H1 (cell line): ENCODE results near the gene RBM6. TPM values are rescaled to one million over a fixed set of nuclear protein-coding genes. Genes with fewer than 3 reads are reported as not detected.

Experiments
- YY1 ChIP-seq: IDR thresholded peaks from 2 replicates; pipeline ENCODE4 v1.6.1; 2011; ENCODE audit warnings: low read depth, mild to moderate bottlenecking, low read length
- polyA plus RNA-seq, 7 experiments: library from polyadenylated mRNA; depleted of rRNA in 3 of 7; stranded (reverse) in 5 of 7; unstranded in 2 of 7; fragments of >200 nt in 5 of 7; fragments of 200-250 nt in 2 of 7; gene quantifications; 1 replicate in 5 of 7; 2 replicates in 1 of 7; 4 replicates in 1 of 7; pipeline versions ENCODE4 v1.2.1 to v1.2.3, GENCODE V29; 2011 to 2013; ENCODE audit warnings: missing spikeins in 2 of 7, mixed read lengths in 2 of 7
- total RNA-seq: library from RNA; stranded (reverse); fragmentation: NEBNext Ultra II Directional; extraction: Animal tissue kit (Norgen Biotek cat#: 25700); gene quantifications from 2 replicates; pipeline ENCODE4 v1.2.1, GENCODE V29; 2021

RBM6 gene
- total and polyA plus RNA-seq, 2 of the 8 experiments (the other 6 are each of a cell fraction or from before 2014, with no cell fraction given) = 30.6 to 80.1 TPM

DNA sequence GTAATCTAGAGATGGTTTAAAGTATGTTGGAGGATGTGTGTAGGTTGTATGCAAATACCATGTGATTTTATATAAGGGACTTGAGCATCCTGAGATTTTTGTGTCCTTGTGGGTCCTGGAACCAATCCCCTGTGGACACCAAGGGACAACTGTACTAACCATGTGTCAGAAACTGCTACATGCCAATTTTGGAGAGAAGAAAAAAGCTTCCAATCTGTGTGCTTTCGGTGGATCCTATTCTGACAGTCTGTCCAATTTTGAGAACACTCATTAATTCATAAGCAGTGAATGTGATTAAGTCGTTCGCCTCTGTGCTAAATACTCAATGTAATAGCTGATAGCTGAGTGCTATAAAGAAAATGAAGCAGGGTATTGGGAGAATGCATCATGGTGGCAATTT is 61.6 kb downstream of the RBM6 start (continued):
- TF ChIP-seq YY1 = no peak
